Heart right ventricle (tissue), 16 donors: ENCODE results near the gene ALCAM. TPM values are rescaled to one million over a fixed set of nuclear protein-coding genes. Genes with fewer than 3 reads are reported as not detected.
A peak's percentile ranks its signal among the peaks of the same experiment; 100 is the strongest.

Experiments
- ATAC-seq, 8 donors: fragments of 200-7000 bp; cut with Tn5 transposase; one replicate each; pipeline ENCODE4 v1.9.1; 2020; ENCODE audit warnings: mild to moderate bottlenecking in 8 of 8, moderate library complexity in 8 of 8, moderate number of reproducible peaks in 1 of 8
- DNase-seq, 2 donors: peaks; one replicate each; pipeline ENCODE4 v3.0.0-alpha.2; 2020
- H3K27ac ChIP-seq, 10 donors: fragments of 200-600 bp; sonication (generic) in 2 of 10; one replicate each; pipeline versions ENCODE4 v1.5.0 to v1.8.0; 2020 to 2022; ENCODE audit warnings: mild to moderate bottlenecking in 3 of 10
- H3K27me3 ChIP-seq, 7 donors: fragments of 200-600 bp; one replicate each; pipeline ENCODE4 v1.8.0; 2021 to 2022; ENCODE audit warnings: mild to moderate bottlenecking in 2 of 7
- H3K36me3 ChIP-seq, 9 donors: fragments of 200-600 bp; sonication (generic) in 1 of 9; one replicate each; pipeline versions ENCODE4 v1.5.0 to v1.8.0; 2020 to 2022; ENCODE audit warnings: mild to moderate bottlenecking in 2 of 9
- H3K4me1 ChIP-seq, 9 donors: fragments of 200-600 bp; sonication (generic) in 1 of 9; one replicate each; pipeline versions ENCODE4 v1.5.0 to v1.8.0; 2020 to 2022; ENCODE audit warnings: mild to moderate bottlenecking in 4 of 9
- H3K4me3 ChIP-seq, 10 donors: fragments of 200-600 bp; sonication (generic) in 2 of 10; one replicate each; pipeline versions ENCODE4 v1.5.0 to v1.8.0; 2020 to 2022; ENCODE audit warnings: mild to moderate bottlenecking in 7 of 10, moderate library complexity in 2 of 10
- H3K9me3 ChIP-seq, 11 donors: fragments of 200-600 bp in 10 of 11; sonication (generic) in 2 of 11; one replicate each; pipeline versions ENCODE4 v1.5.0 to v1.8.0; 2013 to 2022; ENCODE audit warnings: mild to moderate bottlenecking in 2 of 11, control low read depth in 1 of 11, moderate library complexity in 1 of 11
- CTCF ChIP-seq, 9 donors: fragments of 200-600 bp; sonication (generic) in 2 of 9; IDR thresholded peaks; one replicate each; pipeline versions ENCODE4 v1.5.0 to v1.8.0; 2021 to 2022; ENCODE audit warnings: antibody characterized with exemption in 9 of 9, mild to moderate bottlenecking in 5 of 9, moderate library complexity in 1 of 9
- WGBS, 2 donors: extraction: QIAGEN DNeasy Blood & Tissue Kit; methylation state at CpG; one replicate each; pipeline ENCODE4 v1.1.7; 2013; ENCODE audit warnings: inconsistent platforms in 1 of 2; 5-methylcytosine and 5-hydroxymethylcytosine counted together
- intact Hi-C, 10 donors: fragments of 100-400 bp; cut with DNase I; formaldehyde crosslinking; loops; one replicate each; pipeline versions ENCODE4 v1.11.1 to v1.14.2; 2022
- polyA plus RNA-seq, 2 donors: library from polyadenylated mRNA; stranded (reverse); fragments of 200-250 nt; gene quantifications; one replicate each; pipeline ENCODE4 v1.2.3, GENCODE V29; 2013
- total RNA-seq, 10 donors: library from RNA; stranded (reverse); fragmentation: NEBNext Ultra II Directional in 3 of 10; extraction: Animal tissue kit (Norgen Biotek cat#: 25700) in 3 of 10; gene quantifications; one replicate each; pipeline versions ENCODE4 v1.2.1 to v1.2.4, GENCODE V29; 2021 to 2023
- donor health status: Arrhythmogenic right ventricular cardiomyopathy.
- donor health status: ischemic (EF 13 %, LVEDD 7.1; RV severe dilation, severe dysfunction).
- donor health status: healthy with polysubstance abuse.
- donor health status: DM: no; HTN: yes; CAD: no.
- donor health status: DM: no; HTN: no; CAD: no.
- donor health status: ischemic (EF 25% LVEDD 6.9; RV normal size, moderate dysfunction).
- donor health status: ischemic (EF 25% LVEDD 5.7; RV mildly dilated, moderate dysfunction).
- donor health status: healthy.
- donor health status: DM: yes; HTN: yes; CAD: no.
- donor health status: Ischemic cardiomyopathy.
- donor health status: ischemic (EF 35%, LVEDD 5.7; RV mildly dilated, moderate dysfunction).
- donor health status: nonischemic (EF 11% LVEDD 7.7; RV severe dilation, severe dysfunction).
- donor health status: DM: yes; HTN: yes; CAD: no.
- donor health status: PGD.
- donor health status: ischemic (EF 29% LVEDD 5.4; RV normal size, mild dysfunction).
- donor health status: nonischemic (EF 23%, LVEDD 6.1; RV moderate dilation, normal function).

ALCAM gene
- total and polyA plus RNA-seq, 12 donors = 1.3 to 23.9 (median 3.6) TPM

DNA sequence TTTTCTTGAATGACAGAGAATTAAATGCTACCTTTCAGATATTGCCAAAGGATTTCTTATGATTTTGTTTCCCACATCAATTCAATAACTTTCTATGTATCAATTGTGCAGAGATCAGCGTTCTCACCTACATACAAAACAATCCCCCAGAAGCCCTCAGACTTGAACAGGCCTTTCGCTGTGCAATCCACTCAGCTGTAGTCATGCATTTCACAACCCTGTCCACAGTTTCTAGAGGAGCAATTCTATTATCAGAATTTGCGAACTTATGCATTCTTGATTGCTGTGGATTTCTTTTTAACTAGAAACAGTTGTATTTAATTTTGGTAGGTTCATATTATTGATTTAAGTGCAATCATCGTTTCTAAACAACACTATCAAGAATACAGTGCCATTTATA lies 13.7 kb upstream of the ALCAM start:
- Histone ChIP-seq H3K4me3 (no peak overlapping the region), H3K27me3 (peaks cover 0 to 44% (median 39%) of the 10 kb centered on the region in 7 donors), H3K9me3 (no peaks in the 10 kb centered on the region), H3K27ac (no peak overlapping the region), H3K4me1 (peaks cover 0 to 37% (median 0%) of the 10 kb centered on the region in 9 donors), H3K36me3 (no peaks in the 10 kb centered on the region)
- intact Hi-C loops = no loop called here
- WGBS, 2 donors = 91 to 92% methylated on average over 4 of the region's 4 CpGs
- no peak for ATAC-seq
- TF ChIP-seq CTCF (IDR thresholded peaks at IDR 0.05) = no peak
- no peak for DNase-seq

- peak in 5 of 8 donors; percentile 38 to 64 (median 59) for ATAC-seq
- peak overlapping the region in 9 of 10 donors; percentile 8 to 48 (median 41) for H3K4me3 ChIP-seq
- H3K9me3 ChIP-seq = no peaks in the 10 kb centered on the region
- no peak for DNase-seq
- peak overlapping the region in 1 of 10 donors; percentile 73 for H3K27ac ChIP-seq
- WGBS, 2 donors = 11 to 12% methylated on average over 37 of the region's 37 CpGs
- no peaks in the 10 kb centered on the region for H3K36me3 ChIP-seq
- intact Hi-C loops = no loop called here
- H3K27me3 ChIP-seq = peaks cover 0 to 44% (median 39%) of the 10 kb centered on the region in 7 donors
- TF ChIP-seq CTCF (IDR thresholded peaks at IDR 0.05) = no peak
- peaks cover 0 to 37% (median 0%) of the 10 kb centered on the region in 9 donors for H3K4me1 ChIP-seq
Observed at GRCh38 chr3:105353485-105354161, 13.1 kb upstream of the ALCAM start.

DNA sequence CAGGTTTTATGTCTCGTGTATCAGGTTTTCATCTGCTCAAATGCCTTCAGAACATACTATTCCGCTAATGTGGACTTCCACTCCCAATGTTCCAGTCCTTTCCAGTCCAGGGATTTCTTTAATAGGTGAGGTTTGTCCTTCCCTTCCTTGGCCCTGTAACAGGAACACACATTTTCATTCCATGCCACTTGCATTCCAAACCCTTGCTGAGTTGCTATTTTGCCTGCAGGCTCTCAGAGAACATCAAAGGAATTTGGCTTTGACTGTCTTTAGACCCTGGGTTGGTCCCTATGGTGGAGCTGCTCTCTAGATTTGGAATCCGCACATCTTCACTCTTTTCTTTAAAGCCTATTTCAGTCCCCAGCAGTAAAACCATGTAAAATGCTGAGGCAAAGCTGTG lies 12.3 kb upstream of the ALCAM start:
- ATAC-seq = no peak
- intact Hi-C loops = no loop called here
- no peak for DNase-seq
- H3K9me3 ChIP-seq = no peaks in the 10 kb centered on the region
- 57 to 65% methylated on average over 3 of the region's 3 CpGs for WGBS, 2 donors
- H3K4me3 ChIP-seq = peak overlapping the region in 4 of 10 donors; percentile 43 to 48 (median 48)
- H3K27me3 ChIP-seq = peaks cover 0 to 44% (median 39%) of the 10 kb centered on the region in 7 donors
- TF ChIP-seq CTCF (IDR thresholded peaks at IDR 0.05) = no peak
- H3K36me3 ChIP-seq = no peaks in the 10 kb centered on the region
- H3K27ac ChIP-seq = peak overlapping the region in 1 of 10 donors; percentile 73
- peaks cover 0 to 45% (median 0%) of the 10 kb centered on the region in 9 donors for H3K4me1 ChIP-seq

- Histone ChIP-seq H3K4me3 (no peak overlapping the region), H3K9me3 (no peaks in the 10 kb centered on the region), H3K27ac (no peak overlapping the region), H3K36me3 (no peaks in the 10 kb centered on the region), H3K4me1 (peaks cover 0 to 47% (median 0%) of the 10 kb centered on the region in 9 donors), H3K27me3 (peaks cover 0 to 43% (median 38%) of the 10 kb centered on the region in 7 donors)
- DNase-seq (no peak), ATAC-seq (no peak)
- no peak for TF ChIP-seq CTCF (IDR thresholded peaks at IDR 0.05)
- 58 to 75% methylated on average over 2 of the region's 2 CpGs for WGBS, 2 donors
- intact Hi-C loops = no loop called here
Observed at GRCh38 chr3:105355408-105356061, 11.2 kb upstream of the ALCAM start.
